ENCODE data around the gene STARD4.

STARD4 gene

GRCh38 chr5:111518777-111519176 is 6.4 kb upstream of the STARD4 start:
- Histone ChIP-seq H3K27me3 (ENCODE audit: insufficient read depth, low read depth, severe bottlenecking) (no peaks in the 10 kb centered on the region), H3K4me3 (ENCODE audit: low read depth, low read length) (no peak overlapping the region), H3K9me3 (ENCODE audit: severe bottlenecking) (no peaks in the 10 kb centered on the region), H3K27ac (no peak overlapping the region), H3K36me3 (no peaks in the 10 kb centered on the region)
- TF ChIP-seq, protein P1, sequence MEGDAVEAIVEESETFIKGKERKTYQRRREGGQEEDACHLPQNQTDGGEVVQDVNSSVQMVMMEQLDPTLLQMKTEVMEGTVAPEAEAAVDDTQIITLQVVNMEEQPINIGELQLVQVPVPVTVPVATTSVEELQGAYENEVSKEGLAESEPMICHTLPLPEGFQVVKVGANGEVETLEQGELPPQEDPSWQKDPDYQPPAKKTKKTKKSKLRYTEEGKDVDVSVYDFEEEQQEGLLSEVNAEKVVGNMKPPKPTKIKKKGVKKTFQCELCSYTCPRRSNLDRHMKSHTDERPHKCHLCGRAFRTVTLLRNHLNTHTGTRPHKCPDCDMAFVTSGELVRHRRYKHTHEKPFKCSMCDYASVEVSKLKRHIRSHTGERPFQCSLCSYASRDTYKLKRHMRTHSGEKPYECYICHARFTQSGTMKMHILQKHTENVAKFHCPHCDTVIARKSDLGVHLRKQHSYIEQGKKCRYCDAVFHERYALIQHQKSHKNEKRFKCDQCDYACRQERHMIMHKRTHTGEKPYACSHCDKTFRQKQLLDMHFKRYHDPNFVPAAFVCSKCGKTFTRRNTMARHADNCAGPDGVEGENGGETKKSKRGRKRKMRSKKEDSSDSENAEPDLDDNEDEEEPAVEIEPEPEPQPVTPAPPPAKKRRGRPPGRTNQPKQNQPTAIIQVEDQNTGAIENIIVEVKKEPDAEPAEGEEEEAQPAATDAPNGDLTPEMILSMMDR (IDR thresholded peaks at IDR 0.05; ENCODE audit: low read depth, low read length), result no peak
- no peak for DNase-seq

- Histone ChIP-seq H3K4me3 (ENCODE audit: low read depth, low read length) (no peak overlapping the region), H3K27me3 (ENCODE audit: insufficient read depth, low read depth, severe bottlenecking) (no peaks in the 10 kb centered on the region), H3K36me3 (no peaks in the 10 kb centered on the region), H3K9me3 (ENCODE audit: severe bottlenecking) (no peaks in the 10 kb centered on the region), H3K27ac (no peak overlapping the region)
- TF ChIP-seq, protein P1 (IDR thresholded peaks at IDR 0.05; ENCODE audit: low read depth, low read length), result no peak
- DNase-seq, result no peak
These were observed 5.6 kb upstream of the STARD4 start for GRCh38 chr5:111517853-111518501.

GRCh38 chr5:111514087-111514486 is 1.8 kb upstream of the STARD4 start:
- Histone ChIP-seq H3K4me3 (ENCODE audit: low read depth, low read length) (no peak overlapping the region; the same call in 1 of the 2 replicates), H3K27me3 (ENCODE audit: insufficient read depth, low read depth, severe bottlenecking) (no peaks in the 10 kb centered on the region), H3K27ac (no peak overlapping the region), H3K9me3 (ENCODE audit: severe bottlenecking) (no peaks in the 10 kb centered on the region), H3K36me3 (no peaks in the 10 kb centered on the region)
- no peak for DNase-seq
- TF ChIP-seq, protein P1 (IDR thresholded peaks at IDR 0.05; ENCODE audit: low read depth, low read length), result no peak

- H3K36me3 ChIP-seq, result no peaks in the 10 kb centered on the region
- peak overlapping the region; percentile 74 for H3K27ac ChIP-seq
- TF ChIP-seq, protein P1 (IDR thresholded peaks at IDR 0.05; ENCODE audit: low read depth, low read length), result no peak
- no peak for DNase-seq
- H3K4me3 ChIP-seq (ENCODE audit: low read depth, low read length), result peak overlapping the region; percentile 86
- H3K9me3 ChIP-seq (ENCODE audit: severe bottlenecking), result no peaks in the 10 kb centered on the region
- H3K27me3 ChIP-seq (ENCODE audit: insufficient read depth, low read depth, severe bottlenecking), result no peaks in the 10 kb centered on the region
These were observed 791 bp upstream of the STARD4 start for GRCh38 chr5:111513131-111513520.

GRCh38 chr5:111511831-111512374 is 432 bp downstream of the STARD4 start:
- Histone ChIP-seq H3K4me3 (ENCODE audit: low read depth, low read length) (peak overlapping the region; percentile 86), H3K9me3 (ENCODE audit: severe bottlenecking) (no peaks in the 10 kb centered on the region), H3K36me3 (no peaks in the 10 kb centered on the region), H3K27ac (peak overlapping the region; percentile 85), H3K27me3 (ENCODE audit: insufficient read depth, low read depth, severe bottlenecking) (no peaks in the 10 kb centered on the region)
- DNase-seq, result no peak
- TF ChIP-seq, protein P1 (IDR thresholded peaks at IDR 0.05; ENCODE audit: low read depth, low read length), result no peak
